Naive thymus-derived CD4-positive, alpha-beta T cell (primary cell): ENCODE results near the gene COPS3. TPM values are rescaled to one million over a fixed set of nuclear protein-coding genes. Genes with fewer than 3 reads are reported as not detected.

ENCODE experiments used
- ATAC-seq: fragments of 150-1000 bp; cut with Tn5 transposase; 2 replicates; pipeline ENCODE4 v1.10.0; 2021; ENCODE audit warnings: mild to moderate bottlenecking, moderate library complexity
- CTCF ChIA-PET: fragments of 350-600 bp; sonication (Branson Sonifier 250); formaldehyde crosslinking; loops from one replicate; lab custom pipeline; 2021; ENCODE audit warnings: antibody characterized with exemption; lab: Charles Lee
- POLR2A ChIA-PET: fragments of 350-600 bp; sonication (Branson Sonifier 250); formaldehyde crosslinking; loops from one replicate; lab custom pipeline; 2021; ENCODE audit warnings: antibody characterized with exemption, inconsistent platforms; lab: Charles Lee
- DNase-seq, 9 donors: peaks; one replicate each; pipeline versions ENCODE4 v3.0.0 to v3.0.0-alpha.2; 2020 to 2022; ENCODE audit warnings: mixed read lengths in 1 of 9
- H3K27ac ChIP-seq: one replicate; pipeline ENCODE4 v1.7.0; 2013; ENCODE audit warnings: mild to moderate bottlenecking, low read depth, low read length, moderate library complexity
- H3K27me3 ChIP-seq, 2 donors: one replicate each; pipeline ENCODE4 v1.7.0; 2013; ENCODE audit warnings: low read length in 2 of 2, mild to moderate bottlenecking in 2 of 2, moderate library complexity in 2 of 2; ENCODE audit not compliant: control insufficient read depth in 2 of 2, insufficient read depth in 2 of 2
- H3K36me3 ChIP-seq, 3 experiments: 1 replicate in 2 of 3; 2 replicates in 1 of 3; pipeline ENCODE4 v1.7.0; 2013; ENCODE audit warnings: low read length in 3 of 3, mild to moderate bottlenecking in 3 of 3, moderate library complexity in 1 of 3; ENCODE audit not compliant: insufficient read depth in 3 of 3, control insufficient read depth in 2 of 3
- H3K4me1 ChIP-seq, 2 donors: one replicate each; pipeline ENCODE4 v1.7.0; 2013; ENCODE audit warnings: low read length in 2 of 2, mild to moderate bottlenecking in 2 of 2, moderate library complexity in 1 of 2; ENCODE audit not compliant: control insufficient read depth in 2 of 2, insufficient read depth in 2 of 2
- H3K4me3 ChIP-seq: 2 replicates; pipeline ENCODE4 v1.7.0; 2013; ENCODE audit warnings: mild to moderate bottlenecking, low read length
- H3K9me3 ChIP-seq, 3 experiments: 1 replicate in 2 of 3; 2 replicates in 1 of 3; pipeline ENCODE4 v1.7.0; 2013; ENCODE audit warnings: low read length in 3 of 3; ENCODE audit not compliant: control insufficient read depth in 2 of 3
- H3K27ac Mint-ChIP-seq, 9 donors: one replicate each; pipeline ENCODE4 v1.8.0; 2020 to 2022; ENCODE audit warnings: mixed read lengths in 9 of 9, mild to moderate bottlenecking in 8 of 9, moderate library complexity in 5 of 9, inconsistent platforms in 2 of 9
- H3K27me3 Mint-ChIP-seq, 5 donors: one replicate each; pipeline ENCODE4 v1.8.0; 2021 to 2022; ENCODE audit warnings: mixed read lengths in 5 of 5, mild to moderate bottlenecking in 1 of 5
- H3K36me3 Mint-ChIP-seq, 5 donors: one replicate each; pipeline ENCODE4 v1.8.0; 2020 to 2022; ENCODE audit warnings: mixed read lengths in 5 of 5, mild to moderate bottlenecking in 3 of 5, inconsistent platforms in 1 of 5
- H3K4me1 Mint-ChIP-seq, 7 donors: one replicate each; pipeline ENCODE4 v1.8.0; 2020 to 2022; ENCODE audit warnings: mixed read lengths in 7 of 7, mild to moderate bottlenecking in 3 of 7, inconsistent platforms in 1 of 7
- H3K4me3 Mint-ChIP-seq, 10 donors: one replicate each; pipeline ENCODE4 v1.8.0; 2020 to 2022; ENCODE audit warnings: mild to moderate bottlenecking in 10 of 10, mixed read lengths in 10 of 10, moderate library complexity in 6 of 10, inconsistent platforms in 2 of 10
- H3K9me3 Mint-ChIP-seq, 11 donors: one replicate each; pipeline ENCODE4 v1.8.0; 2020 to 2022; ENCODE audit warnings: mixed read lengths in 11 of 11, mild to moderate bottlenecking in 4 of 11, inconsistent platforms in 1 of 11, moderate library complexity in 1 of 11
- intact Hi-C, 2 donors: fragments of 100-400 bp; cut with micrococcal nuclease; formaldehyde crosslinking; loops; one replicate each; pipeline ENCODE4 v1.15.1; 2023
- polyA plus RNA-seq, 2 donors: library from polyadenylated mRNA; unstranded; fragments of 300-500 nt; fragmentation: Illumina TruSeq; gene quantifications; one replicate each; pipeline ENCODE4 v1.2.3, GENCODE V29; 2021
- total RNA-seq, 6 experiments: library from RNA in 5 of 6; stranded (reverse) in 5 of 6; gene quantifications; 1 replicate in 5 of 6; 2 replicates in 1 of 6; pipeline ENCODE4 v1.2.3 and lab custom pipeline; 2021 to 2026

The COPS3 gene
- total and polyA plus RNA-seq, 7 experiments from 2014 or later, result 44.7 to 98.7 (median 76.5) TPM

DNA sequence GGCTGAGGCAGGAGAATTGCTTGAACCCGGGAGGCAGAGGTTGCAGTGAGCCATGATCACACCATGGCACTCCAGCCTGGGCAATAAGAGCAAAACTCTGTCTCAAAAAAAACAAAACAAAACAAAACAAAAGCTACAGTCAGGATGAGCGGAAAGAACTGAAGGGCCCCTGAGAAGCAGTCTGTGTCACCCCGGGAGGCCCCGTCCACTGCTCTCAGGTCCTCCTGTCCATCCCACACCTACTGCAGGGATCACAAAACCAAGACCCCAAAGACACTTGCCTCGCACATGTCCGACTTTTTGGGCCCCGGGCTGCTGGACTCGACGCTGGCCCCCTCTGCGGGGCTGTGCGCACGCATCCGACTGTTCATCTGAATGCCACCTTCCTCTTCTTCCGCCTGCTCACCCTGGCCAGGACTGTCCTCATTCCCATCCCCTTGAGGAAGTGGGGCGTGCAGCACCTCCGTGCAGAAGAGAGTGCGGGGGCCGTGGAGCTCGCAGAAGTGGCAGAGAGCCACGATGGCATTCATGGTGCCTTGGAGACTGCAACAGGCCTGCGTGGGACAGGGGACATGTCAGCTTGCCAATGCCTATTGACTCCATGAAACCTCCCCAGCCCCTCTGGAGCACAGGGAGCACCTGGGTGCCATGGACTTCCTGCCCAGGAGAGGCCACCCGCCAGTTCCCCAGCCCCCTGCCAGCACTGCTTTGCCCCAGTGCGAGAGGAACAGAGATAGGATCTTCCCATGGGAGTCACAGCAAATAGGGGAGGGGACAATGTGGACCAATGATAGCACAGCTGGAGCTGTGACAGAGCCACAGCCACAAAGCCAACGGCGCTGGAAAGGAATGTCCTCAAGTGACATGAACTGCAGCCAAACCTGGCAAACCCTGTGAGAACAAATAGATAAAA lies 53.2 kb downstream of the COPS3 start:
- ATAC-seq, result no peak
- Mint-ChIP-seq H3K27me3 (no peaks in the 10 kb centered on the region), H3K4me1 (peaks cover 0 to 17% (median 7%) of the 10 kb centered on the region in 7 donors), H3K9me3 (no peaks in the 10 kb centered on the region), H3K36me3 (peaks cover 10 to 60% (median 17%) of the 10 kb centered on the region in 5 donors), H3K4me3 (no peak overlapping the region), H3K27ac (peak overlapping the region in 2 of 9 donors; percentile 41 to 51)
- CTCF ChIA-PET, result no interaction called here
- H3K4me3 ChIP-seq, result no peak overlapping the region
- POLR2A ChIA-PET, result no interaction called here
- peaks cover 6 to 99% (median 32%) of the 10 kb centered on the region in 3 experiments for H3K36me3 ChIP-seq
- H3K27me3 ChIP-seq, result no peaks in the 10 kb centered on the region
- intact Hi-C loops, result no loop called here
- no peaks in the 10 kb centered on the region for H3K4me1 ChIP-seq
- H3K27ac ChIP-seq, result no peak overlapping the region
- no peak for DNase-seq
- no peaks in the 10 kb centered on the region for H3K9me3 ChIP-seq

DNA sequence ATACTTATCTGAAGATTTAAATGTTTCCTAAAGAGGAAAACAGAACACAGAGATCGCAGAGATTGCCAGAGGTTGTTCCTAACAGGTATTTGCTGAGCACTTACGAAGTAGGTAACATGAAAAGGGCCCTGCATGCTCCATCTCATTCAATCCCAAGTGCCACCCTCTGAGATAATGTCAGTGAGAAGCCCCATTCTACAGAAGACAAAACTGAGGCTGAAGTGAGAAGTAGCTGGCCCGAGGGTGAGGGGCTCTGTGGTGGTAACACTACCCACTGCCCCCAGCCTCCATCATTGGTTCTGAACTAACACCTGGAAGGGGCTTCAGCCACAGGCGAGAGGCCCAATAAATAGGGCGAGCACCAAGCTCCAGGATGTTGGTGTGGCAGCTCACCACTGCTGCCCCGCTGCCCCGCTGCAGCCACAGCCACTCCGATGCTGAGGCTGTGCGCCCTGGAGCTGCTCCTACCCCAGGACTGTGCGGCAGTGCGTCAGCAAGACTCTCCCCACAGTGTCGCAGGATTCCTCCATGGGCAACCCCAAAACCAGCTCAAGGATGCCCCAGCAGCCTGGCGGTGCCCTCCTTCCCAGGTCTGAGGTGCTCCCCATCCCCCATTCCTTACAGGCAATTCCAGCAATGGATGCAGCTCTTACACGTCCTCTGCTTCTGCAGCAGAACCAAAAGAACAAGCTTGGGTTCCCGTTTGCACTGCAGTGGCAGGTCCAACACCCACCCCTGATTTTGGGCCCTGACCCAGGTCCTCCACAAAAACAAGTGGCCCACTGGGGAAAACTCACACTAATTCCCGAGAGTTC lies 54.4 kb downstream of the COPS3 start:
- no peak for ATAC-seq
- Mint-ChIP-seq H3K27ac (peak overlapping the region in 1 of 9 donors; percentile 32), H3K27me3 (no peaks in the 10 kb centered on the region), H3K4me3 (no peak overlapping the region), H3K4me1 (peaks cover 0 to 9% (median 1%) of the 10 kb centered on the region in 7 donors), H3K9me3 (no peaks in the 10 kb centered on the region), H3K36me3 (peaks cover 10 to 61% (median 16%) of the 10 kb centered on the region in 5 donors)
- DNase-seq, result no peak
- H3K4me1 ChIP-seq, result no peaks in the 10 kb centered on the region
- H3K27ac ChIP-seq, result no peak overlapping the region
- ChIA-PET POLR2A (no interaction called here), CTCF (interaction anchor here (0.6 kb wide), 1 partner anchor 85 kb away, joined by 3 read pairs; no protein-coding TSS in a partner anchor)
- no peaks in the 10 kb centered on the region for H3K27me3 ChIP-seq
- no peak overlapping the region for H3K4me3 ChIP-seq
- intact Hi-C loops, result no loop called here
- H3K36me3 ChIP-seq, result peaks cover 6 to 99% (median 40%) of the 10 kb centered on the region in 3 experiments
- H3K9me3 ChIP-seq, result no peaks in the 10 kb centered on the region

DNA sequence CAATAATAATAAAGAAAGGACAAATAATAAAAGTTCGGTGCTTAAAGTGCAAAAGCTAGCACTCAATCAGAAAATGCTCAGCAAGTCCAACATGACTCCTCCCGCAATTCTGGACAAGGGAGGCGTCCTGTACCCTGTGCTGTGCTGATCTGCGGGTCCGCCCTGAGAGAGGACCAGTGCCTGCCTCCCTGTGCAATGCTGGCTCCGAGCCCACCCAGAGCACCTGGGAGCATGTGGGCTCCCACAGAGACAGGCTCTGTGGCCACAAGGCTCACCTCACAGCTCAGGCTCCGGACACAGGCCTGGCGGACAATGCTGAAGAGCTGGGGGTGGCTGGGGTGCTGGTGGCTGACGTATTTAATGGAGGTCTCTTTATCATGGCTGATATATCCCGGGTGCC lies 55.1 kb downstream of the COPS3 start:
- peaks cover 6 to 100% (median 37%) of the 10 kb centered on the region in 3 experiments for H3K36me3 ChIP-seq
- no peaks in the 10 kb centered on the region for H3K27me3 Mint-ChIP-seq
- H3K4me1 ChIP-seq, result no peaks in the 10 kb centered on the region
- H3K27ac ChIP-seq, result no peak overlapping the region
- H3K4me3 ChIP-seq, result no peak overlapping the region
- H3K4me1 Mint-ChIP-seq, result peaks cover 0 to 8% (median 0%) of the 10 kb centered on the region in 7 donors
- H3K36me3 Mint-ChIP-seq, result peaks cover 10 to 62% (median 14%) of the 10 kb centered on the region in 5 donors
- no peaks in the 10 kb centered on the region for H3K9me3 ChIP-seq
- ChIA-PET POLR2A (no interaction called here), CTCF (no interaction called here)
- no peaks in the 10 kb centered on the region for H3K27me3 ChIP-seq
- H3K9me3 Mint-ChIP-seq, result no peaks in the 10 kb centered on the region
- no peak overlapping the region for H3K4me3 Mint-ChIP-seq
- intact Hi-C loops, result no loop called here
- DNase-seq, result no peak
- no peak overlapping the region for H3K27ac Mint-ChIP-seq
- ATAC-seq, result no peak

DNA sequence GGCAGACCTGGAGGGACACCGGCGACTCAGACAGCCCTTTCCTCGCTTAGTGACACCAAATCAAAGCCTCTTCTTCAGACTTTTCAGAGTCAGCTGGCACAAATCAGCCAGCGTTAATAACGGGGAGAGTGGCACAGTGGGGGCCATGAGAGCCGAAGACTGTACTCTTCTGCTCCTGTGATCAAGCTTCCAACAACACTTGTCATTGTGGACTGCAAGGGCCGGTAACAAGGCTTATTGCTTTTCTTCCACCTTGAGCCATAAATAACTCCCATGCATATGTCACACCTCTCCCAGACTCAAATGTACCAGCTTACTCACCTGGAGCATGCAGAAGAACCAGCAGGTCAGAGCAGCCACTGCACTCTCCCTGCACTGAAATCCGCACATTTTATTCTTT lies 56.9 kb downstream of the COPS3 start:
- DNase-seq, result no peak
- Mint-ChIP-seq H3K27me3 (no peaks in the 10 kb centered on the region), H3K36me3 (peaks cover 10 to 55% (median 12%) of the 10 kb centered on the region in 5 donors), H3K4me1 (peaks cover 0 to 9% (median 0%) of the 10 kb centered on the region in 7 donors), H3K4me3 (no peak overlapping the region), H3K9me3 (no peaks in the 10 kb centered on the region), H3K27ac (peak overlapping the region in 2 of 9 donors; percentile 22 to 51)
- POLR2A ChIA-PET, result no interaction called here
- CTCF ChIA-PET, result no interaction called here
- no peak for ATAC-seq
- H3K27me3 ChIP-seq, result no peaks in the 10 kb centered on the region
- no peak overlapping the region for H3K27ac ChIP-seq
- H3K4me3 ChIP-seq, result no peak overlapping the region
- H3K36me3 ChIP-seq, result peaks cover 6 to 95% (median 44%) of the 10 kb centered on the region in 3 experiments
- intact Hi-C loops, result no loop called here
- no peaks in the 10 kb centered on the region for H3K4me1 ChIP-seq
- no peaks in the 10 kb centered on the region for H3K9me3 ChIP-seq

DNA sequence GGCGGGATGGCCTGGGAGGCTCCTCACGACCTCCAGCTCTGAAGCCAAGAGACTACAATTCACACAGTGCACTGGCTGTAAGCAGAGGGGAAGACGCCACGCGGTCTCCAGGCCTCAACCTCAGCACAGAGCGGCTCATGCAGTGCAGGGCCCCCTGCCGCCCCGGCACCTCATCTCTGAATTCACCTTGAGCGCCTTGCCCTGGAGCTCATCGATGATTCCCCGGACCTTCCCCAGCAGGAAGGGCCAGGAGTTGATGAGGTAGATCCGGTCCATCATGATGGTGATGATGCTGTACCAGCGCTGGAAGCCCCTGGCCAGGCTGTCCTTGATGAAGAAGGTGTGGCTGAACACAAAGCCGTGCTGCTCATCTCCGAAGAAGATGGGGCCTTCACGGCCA lies 57.3 kb downstream of the COPS3 start:
- Histone ChIP-seq H3K9me3 (no peaks in the 10 kb centered on the region), H3K4me1 (no peaks in the 10 kb centered on the region), H3K36me3 (peaks cover 6 to 95% (median 44%) of the 10 kb centered on the region in 3 experiments), H3K27ac (no peak overlapping the region), H3K4me3 (no peak overlapping the region), H3K27me3 (no peaks in the 10 kb centered on the region)
- DNase-seq (no peak), ATAC-seq (no peak)
- ChIA-PET POLR2A (no interaction called here), CTCF (no interaction called here)
- Mint-ChIP-seq H3K27ac (peak overlapping the region in 1 of 9 donors; percentile 7), H3K9me3 (no peaks in the 10 kb centered on the region), H3K4me3 (no peak overlapping the region), H3K36me3 (peaks cover 7 to 52% (median 12%) of the 10 kb centered on the region in 5 donors), H3K27me3 (no peaks in the 10 kb centered on the region), H3K4me1 (peaks cover 0 to 9% (median 0%) of the 10 kb centered on the region in 7 donors)
- intact Hi-C loops, result no loop called here

DNA sequence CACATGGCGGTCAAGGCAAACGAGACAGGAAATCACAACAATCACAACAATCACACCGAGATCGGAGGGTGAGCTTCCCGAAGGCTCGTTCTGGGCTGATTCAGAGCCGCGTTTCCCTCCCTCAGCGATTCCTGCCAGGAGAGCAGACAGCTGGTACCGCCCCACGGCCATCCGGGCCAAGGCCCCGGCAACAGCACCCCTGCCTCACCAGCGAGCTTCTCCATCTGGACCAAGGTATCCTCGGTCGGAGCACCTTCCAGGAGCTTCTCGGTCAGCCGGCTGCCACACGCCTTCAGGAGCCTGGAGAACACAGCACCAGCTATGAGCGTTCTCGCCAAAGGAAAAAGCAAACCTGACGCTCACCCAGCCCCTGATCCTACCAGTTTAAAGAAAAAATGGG lies 59.7 kb downstream of the COPS3 start:
- no peak overlapping the region for H3K4me3 Mint-ChIP-seq
- no peaks in the 10 kb centered on the region for H3K27me3 ChIP-seq
- peaks cover 6 to 95% (median 43%) of the 10 kb centered on the region in 3 experiments for H3K36me3 ChIP-seq
- ATAC-seq (no peak), DNase-seq (no peak)
- no peak overlapping the region for H3K27ac Mint-ChIP-seq
- POLR2A ChIA-PET, result no interaction called here
- no peaks in the 10 kb centered on the region for H3K9me3 Mint-ChIP-seq
- H3K27me3 Mint-ChIP-seq, result no peaks in the 10 kb centered on the region
- no peaks in the 10 kb centered on the region for H3K4me1 ChIP-seq
- H3K4me3 ChIP-seq, result no peak overlapping the region
- H3K4me1 Mint-ChIP-seq, result peaks cover 0 to 6% (median 0%) of the 10 kb centered on the region in 7 donors
- H3K36me3 Mint-ChIP-seq, result peaks cover 12 to 55% (median 19%) of the 10 kb centered on the region in 5 donors
- CTCF ChIA-PET, result no interaction called here
- no peaks in the 10 kb centered on the region for H3K9me3 ChIP-seq
- intact Hi-C loops, result no loop called here
- H3K27ac ChIP-seq, result no peak overlapping the region
